Measurements from ENCODE around the gene SNRPN.
"Not testable (repeated sequence)": the region's sequence is repeated elsewhere in the genome, so short reads cannot be mapped to it uniquely, and the experiment has no call there.

SNRPN gene

DNA sequence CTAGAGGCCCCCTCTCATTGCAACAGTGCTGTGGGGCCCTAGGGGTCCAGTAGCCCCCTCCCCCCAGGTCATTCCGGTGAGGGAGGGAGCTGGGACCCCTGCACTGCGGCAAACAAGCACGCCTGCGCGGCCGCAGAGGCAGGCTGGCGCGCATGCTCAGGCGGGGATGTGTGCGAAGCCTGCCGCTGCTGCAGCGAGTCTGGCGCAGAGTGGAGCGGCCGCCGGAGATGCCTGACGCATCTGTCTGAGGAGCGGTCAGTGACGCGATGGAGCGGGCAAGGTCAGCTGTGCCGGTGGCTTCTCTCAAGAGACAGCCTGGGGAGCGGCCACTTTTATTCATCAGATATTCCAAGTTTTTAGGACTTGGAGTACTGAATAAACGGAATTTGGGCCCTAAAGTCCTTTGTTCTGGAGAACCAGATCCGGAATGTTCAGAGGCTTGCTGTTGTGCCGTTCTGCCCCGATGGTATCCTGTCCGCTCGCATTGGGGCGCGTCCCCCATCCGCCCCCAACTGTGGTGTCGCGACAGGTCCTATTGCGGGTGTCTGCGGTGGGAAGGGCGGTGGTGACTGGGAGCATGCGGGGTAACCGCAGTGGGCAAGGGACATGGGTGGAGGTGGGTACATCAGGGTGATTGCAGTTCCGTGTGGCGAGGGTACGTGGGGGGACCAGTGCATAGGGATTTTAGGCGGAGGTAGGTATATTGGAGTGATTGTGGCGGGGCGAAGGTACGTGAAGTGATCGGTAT is at the start of gene SNRPN, which contains the start of gene SNURF:
SNRPN (plus strand) TSS at position 205 of the 748 bp plus-strand sequence. CDS start 19,467 bp downstream, outside the sequence.
SNURF (plus strand) TSS at position 205 of the 748 bp plus-strand sequence; CDS start at position 267, 62 bp downstream.
- DNase-seq (ENCODE audit: low spot score), result peak; percentile 93

DNA sequence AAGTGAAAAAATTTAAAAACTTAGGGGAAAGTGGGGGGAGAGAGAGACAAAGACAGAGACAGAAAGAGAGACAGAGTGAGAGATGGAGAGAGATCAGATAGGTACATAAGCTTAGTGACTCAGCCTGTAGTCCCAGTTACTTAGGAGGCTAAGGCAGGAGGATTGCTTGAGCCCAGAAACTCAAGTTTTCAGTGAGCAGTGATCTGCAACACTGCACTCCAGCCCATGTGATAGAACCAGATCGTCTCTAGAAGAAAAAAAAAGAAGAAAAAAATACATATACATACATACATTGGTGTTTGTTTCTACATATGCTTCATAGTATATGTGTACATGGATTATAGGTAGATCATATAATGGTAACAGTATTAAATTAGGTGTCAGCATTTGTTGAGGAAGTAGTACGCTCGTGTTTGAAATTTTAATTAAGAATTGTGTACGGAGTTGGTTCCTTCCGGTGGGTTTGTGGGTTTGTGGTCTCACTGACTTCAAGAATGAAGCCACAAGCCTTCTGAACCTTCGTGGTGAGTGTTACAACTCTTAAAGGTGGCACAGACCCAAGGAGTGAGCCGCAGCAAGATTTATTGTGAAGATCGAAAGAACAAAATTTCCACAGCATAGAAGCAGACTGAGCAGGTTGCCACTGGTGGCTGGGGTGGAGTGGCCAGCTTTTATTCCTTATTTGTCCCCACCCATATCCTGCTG is 38.3 kb upstream of the SNRPN start:
- no peak for DNase-seq (ENCODE audit: low spot score)

DNA sequence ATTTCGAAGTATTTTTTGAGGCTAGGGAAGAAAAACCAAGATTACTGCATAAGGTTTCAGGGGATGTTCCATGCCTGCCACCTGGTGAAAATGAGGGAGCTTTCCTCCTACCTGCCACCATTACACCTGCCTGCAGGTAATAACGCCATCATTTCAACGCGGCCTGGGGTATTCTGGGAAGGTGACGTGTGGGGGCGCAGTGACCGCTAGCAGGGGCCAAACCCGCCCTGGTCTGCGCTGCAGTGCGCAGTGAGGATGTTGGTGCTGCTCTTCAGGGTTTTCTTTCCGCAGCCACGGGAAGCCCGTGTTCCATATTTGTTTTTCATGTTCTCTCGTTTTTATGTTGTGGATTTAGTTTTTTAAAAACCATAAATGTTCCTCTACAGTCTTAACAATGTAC is 37.4 kb upstream of the SNRPN start:
- DNase-seq (ENCODE audit: low spot score), result no peak

DNA sequence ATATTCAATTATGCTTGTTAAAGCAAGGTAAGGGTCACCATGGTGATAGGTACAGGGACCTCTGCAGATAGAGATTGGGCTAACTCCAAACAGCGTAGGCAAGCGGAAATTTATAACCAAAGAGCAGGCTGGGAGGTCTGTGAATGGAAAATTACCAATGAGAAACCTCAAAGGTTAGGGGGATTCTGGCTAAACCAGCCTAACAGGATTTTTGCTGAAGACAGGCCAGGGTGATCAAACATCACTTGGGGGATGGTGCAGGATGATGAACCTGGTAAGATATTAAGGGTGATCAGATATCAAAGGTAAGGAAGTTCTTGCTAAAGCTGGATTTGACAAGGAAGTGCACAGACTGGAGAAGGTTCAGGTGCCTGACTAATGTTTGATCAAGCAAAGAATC is 35.3 kb upstream of the SNRPN start:
- DNase-seq (ENCODE audit: low spot score), result no peak

DNA sequence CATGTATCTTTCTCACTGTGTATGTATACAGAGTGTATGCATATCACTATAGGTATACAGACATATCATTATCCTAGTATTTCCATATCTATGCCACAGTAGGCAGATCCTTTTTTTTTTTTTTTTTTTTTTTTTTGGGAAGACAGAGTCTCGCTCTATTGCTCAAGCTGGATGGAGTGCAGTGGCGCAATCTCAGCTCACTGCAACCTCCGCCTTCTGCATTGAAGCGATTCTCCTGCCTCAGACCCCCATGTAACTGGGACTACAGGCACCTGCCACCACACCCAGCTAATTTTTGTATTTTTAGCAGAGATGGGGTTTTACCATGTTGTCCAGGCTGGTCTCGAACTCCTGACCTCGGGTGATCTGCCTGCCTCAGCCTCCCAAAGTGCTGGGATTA is 32.0 kb upstream of the SNRPN start:
- DNase-seq (ENCODE audit: low spot score), result not testable (repeated sequence)

DNA sequence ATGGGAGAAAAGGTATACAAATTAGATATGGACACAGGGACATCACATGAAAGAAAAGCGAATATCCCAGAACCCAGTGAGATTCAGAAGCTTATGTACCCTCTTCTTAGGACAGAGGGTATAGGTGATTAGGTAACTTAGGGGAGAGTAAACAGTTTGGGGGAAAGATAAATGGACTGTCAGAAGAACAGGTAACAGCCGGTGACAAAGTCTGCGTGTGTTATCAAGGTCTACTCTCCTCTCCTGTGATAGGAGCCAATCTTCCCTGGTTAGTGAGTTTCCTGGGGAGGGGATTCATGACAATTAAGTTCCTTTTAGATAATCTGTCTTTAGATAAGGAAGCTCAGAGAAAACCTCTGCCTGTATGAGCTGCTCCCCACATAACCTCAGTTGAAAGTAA is 30.6 kb upstream of the SNRPN start:
- DNase-seq (ENCODE audit: low spot score), result no peak

DNA sequence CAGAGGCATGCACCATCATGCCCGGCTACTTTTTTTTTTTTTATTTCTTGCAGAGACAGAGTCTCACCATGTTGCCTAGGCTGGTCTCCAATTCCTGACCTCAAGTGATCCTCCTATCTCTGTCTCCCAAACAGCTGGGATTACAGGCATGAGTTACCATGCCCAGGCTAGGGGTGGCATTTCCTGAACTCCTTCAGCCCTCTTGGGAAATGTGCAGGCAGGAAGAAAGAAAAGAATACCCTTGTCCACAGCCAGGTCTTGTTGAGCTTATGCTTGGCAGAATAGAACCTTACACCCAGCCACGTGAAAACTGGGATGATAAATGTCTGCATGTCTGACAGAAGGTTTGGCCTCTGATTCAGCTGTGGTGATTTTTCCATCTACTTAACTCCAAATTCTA is 30.2 kb upstream of the SNRPN start:
- no peak for DNase-seq (ENCODE audit: low spot score)

DNA sequence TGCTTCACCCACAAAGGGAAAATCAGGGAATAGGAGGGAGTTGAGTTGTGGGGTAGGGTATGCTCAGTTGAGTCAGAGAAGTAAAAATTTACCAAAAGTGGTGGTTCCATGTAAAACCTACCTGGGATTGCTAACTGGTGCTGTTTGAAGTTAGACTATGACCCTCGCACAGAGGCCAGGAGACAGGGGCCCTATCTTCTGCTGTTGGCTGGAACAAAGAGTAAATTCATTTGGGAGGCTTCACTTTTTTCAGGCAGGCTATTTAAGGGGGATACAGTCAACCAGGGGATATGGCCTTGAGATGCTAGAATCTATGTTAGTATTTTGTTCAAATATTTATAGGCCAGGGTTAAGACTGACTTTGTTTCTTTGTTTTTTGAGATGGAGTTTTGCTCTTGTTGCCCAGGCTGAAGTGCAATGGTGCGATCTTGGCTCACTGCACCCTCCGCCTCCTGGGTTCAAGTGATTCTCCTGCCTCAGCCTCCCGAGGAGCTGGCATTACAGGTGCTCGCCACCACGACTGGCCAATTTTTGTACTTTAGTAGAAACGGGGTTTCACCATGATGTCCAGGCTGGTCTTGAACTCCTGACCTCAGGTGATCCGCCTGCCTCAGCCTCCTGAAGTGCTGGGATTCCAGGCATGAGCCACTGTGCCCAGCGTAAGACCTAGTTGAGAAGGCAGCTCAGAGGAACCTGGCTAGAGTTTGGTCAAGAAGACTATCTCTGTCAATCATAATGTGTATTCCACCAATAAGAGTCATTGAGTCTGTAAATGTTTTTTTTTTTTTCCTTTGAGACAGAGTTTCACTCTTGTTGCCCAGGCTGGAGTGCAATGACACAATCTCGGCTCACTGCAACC is 22.7 kb upstream of the SNRPN start:
- not testable (repeated sequence) for DNase-seq (ENCODE audit: low spot score)

DNA sequence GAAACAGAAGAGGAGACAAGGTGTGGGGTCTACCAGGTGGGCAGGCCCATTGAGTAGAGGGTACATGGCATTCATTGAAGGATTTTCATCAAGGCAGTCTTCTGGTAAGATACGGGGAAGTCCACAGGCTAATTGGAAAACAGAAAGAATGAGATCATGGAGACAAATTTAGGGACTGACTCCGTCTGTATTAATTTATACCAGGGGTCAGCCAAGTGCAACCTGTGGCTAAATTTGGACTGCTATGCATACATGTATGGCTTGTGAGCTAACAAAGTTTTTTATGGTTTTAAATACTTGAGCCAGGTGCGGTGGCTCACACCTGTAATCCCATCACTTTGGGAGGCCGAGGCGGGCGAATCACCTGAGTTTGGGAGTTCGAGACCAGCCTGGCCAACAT is 21.1 kb upstream of the SNRPN start:
- DNase-seq (ENCODE audit: low spot score), result no peak

DNA sequence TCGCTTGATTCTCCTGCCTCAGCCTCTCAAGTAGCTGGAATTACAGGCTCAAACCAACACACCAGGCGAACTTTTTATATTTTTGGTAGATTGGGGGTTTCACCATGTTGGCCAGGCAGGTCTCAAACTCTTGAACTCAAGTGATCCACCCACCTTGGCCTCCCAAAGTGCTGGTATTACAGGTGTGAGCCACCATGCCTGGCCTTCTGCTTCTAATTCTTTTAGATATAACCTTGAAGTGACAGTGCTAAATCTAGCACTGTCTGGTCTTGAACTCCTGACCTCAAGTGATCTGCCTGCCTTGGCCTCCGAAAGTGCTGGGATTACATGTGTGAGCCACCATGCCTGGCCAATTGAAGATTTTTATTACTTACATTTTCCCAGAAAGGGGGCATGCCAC is 16.6 kb upstream of the SNRPN start:
- not testable (repeated sequence) for DNase-seq (ENCODE audit: low spot score)

DNA sequence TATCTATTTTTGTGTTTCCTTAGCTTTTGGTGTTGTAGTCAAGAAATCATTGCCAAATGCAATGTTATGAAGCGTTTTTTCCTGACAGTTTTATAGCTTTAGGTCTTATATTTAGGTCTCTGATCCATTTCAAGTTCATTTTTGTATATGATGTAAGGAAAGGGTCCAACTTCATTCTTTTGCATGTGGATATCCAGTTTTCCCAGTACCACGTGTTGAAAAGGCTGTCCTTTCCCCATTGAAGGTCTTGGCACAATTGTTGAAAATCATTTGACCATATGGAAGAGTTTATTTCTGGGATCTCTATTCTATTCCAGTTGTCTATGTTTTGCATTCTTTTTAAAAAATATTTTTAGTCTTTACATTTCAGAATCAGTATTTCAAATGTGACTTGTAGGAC is 14.6 kb upstream of the SNRPN start:
- DNase-seq (ENCODE audit: low spot score), result no peak

DNA sequence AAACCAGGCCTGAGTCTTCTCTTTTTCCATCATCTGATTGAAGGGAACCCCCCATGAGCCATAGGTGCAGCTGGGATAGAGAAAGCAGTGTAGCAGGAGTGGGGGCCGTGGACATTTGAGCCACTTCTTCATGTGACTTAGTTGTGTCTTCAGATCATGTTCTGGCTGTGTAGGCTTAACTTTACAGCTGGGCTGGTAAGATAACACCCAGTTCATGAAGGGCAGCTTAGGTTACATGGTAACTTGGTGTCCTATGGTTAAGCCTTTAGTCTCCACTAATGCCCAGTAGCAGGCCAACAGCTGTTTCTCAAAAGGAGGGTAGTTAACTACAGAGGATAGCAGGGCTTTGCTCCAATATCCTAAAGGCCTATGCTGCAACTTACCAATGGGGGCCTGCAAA is 11.4 kb upstream of the SNRPN start:
- no peak for DNase-seq (ENCODE audit: low spot score)

DNA sequence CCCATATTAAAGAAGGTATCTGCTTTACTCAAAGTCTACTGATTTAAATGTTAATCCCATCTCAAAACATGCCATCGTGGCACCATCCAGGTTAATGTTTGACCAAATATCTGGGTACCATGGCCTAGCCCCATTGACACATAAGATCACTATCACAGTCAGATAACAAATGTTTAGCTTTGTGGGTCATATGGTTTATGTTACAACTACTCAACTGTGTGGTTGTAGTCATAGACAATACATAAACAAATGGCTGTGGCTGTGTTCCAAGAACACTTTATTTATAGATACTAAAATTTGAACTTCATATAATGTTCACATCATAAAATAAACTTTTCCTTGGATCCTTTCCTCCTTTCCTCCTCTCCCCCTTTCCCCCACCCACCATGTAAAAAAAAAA is 9.8 kb upstream of the SNRPN start:
- DNase-seq (ENCODE audit: low spot score), result no peak

DNA sequence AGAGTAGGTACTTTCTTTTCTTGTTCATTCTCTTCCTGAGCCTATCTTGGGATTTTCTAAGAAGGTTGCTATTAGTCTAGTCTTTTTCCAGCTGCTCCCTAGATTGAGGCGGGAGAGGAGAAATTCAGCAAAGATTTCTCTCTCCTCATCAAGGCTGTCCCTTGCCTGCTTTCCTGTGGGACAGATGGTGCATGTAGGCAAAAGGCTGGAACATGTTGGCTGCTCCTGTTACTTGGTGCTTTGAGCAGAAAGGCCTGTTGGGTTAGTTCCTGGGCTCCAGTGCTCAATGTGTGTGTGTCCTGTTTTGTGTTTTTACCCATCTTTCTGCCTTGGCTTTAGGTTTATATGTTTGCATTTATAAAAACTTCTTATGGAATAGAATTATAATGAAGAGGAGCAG is 9.1 kb upstream of the SNRPN start:
- no peak for DNase-seq (ENCODE audit: low spot score)

DNA sequence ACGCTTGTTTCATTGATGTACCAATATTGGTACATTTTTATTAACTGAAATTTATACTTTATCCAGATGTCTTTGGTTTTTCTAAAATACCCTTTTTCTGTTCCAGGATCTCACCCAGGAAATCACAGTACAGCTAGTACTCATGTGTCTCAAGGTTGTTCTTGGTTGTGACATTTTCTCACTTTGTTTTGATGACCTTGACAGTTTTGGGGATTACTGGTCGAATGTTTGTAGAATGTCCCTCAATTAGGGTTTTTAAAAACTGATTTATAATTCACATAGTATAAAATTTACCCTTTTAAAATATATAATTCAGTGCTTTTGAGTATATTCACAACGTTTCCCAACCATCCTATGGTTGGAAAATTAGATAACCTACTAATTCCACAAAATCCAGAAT is 6.3 kb upstream of the SNRPN start:
- no peak for DNase-seq (ENCODE audit: low spot score)

DNA sequence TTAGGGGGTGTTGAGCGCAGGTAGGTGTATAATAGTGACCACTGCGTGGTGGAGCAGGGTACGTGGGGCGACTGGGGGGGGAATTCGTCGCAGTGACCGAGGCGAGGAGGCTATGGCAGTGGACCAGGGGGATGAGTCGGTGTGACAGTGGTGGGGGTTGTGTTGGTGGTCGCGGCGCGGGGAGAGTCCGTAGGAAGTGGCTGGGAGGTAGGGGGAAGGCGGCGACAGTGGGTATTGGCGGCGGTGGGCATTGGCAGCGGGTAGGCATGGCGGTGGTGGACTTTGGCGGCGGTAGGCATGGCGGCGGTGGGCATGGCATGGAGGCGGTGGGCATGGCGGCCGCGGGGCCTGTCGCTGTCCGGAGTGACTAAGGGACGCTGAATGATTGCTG is 739 bp downstream of the SNRPN start:
- DNase-seq (ENCODE audit: low spot score), result peak; percentile 11

DNA sequence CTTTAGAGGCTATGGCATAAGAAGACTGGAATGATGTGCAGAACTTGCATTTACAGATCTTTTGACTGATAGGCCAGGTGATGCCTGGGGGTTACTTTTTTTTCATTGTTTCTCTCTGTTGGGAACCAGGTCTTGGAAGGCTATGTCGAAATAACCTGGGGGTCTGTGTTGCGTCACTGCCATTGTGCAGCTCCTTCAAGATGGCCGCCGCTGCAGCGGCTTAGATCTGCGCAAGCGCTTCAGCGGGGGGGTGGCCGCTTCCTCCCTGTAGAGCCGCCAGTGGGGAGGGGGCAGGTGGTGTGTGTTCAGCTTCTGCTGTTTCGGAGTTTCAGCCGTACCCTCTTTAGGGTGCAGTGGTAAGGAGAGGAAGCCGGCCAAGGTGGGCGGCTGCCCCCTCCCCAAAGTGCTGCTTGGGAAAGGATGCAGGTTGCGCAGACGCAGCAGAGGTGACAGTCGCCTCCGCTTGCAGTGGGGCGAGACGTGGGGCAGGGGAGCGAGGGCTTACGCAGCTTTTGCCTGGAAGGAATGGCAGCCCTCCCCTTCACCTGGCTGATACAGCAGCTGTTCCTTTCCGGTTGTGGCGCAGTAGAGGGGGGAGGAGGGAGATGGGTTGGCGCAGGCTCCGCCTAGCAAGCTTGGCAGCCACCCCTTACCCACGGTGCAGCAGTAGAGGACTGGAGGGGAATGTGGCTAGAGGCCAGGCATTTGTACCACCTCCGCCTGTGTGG is 1.5 kb downstream of the SNRPN start:
- DNase-seq (ENCODE audit: low spot score), result peak; percentile 87

DNA sequence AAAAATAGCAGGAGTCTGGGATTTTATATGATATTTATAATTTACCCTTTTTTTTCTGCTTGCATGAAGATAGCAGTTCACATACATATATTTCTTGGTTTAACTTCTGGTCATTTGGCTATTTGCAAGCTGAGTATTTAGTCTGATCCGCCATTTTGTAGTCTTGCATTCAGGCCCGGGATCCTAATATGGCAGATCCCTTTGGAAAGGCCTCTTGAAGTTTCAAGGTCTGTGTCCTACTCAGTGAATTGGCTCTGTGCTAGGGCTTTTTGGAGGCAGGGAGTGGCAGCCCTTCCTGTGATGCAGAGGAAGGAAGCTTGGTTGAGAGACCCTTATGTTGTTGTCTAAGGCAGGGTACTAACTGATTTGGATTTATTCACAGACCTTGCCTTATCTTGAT is 2.9 kb downstream of the SNRPN start:
- no peak for DNase-seq (ENCODE audit: low spot score)

DNA sequence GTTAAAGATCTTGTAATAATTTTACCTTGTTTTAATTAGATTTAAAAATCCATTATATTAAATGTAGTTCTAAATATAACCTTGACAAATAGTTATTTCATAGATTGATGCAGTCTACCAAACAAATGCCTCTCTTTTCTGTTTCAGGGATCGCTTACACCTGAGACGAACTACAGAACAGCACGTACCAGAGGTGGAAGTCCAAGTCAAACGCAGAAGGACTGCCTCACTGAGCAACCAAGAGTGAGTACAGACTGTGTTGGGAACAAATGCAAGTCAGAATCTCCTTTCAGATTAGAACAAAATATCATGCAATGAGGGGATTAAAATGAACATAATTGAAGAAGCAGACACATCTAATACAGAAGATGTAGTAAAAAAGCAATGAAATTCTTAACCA is 7.2 kb downstream of the SNRPN start:
- DNase-seq (ENCODE audit: low spot score), result no peak

DNA sequence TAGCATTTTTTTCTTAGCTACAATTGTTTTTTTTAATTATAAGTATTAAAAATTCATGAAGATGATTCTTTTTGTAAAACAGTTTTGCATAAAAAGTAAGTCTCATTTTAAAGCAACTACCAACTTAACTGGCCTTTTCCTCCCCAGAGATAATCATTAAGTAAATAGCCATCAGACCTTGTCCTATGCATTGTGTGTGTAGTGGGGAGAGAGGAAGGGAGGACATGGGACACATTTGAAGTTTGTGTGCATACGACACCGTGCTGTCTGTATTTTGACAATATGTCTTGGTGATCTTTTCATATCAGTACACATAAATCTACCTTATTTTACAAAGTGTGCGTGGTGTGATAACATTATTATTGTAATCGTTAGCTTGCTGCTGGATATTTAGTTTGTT is 8.1 kb downstream of the SNRPN start:
- no peak for DNase-seq (ENCODE audit: low spot score)

DNA sequence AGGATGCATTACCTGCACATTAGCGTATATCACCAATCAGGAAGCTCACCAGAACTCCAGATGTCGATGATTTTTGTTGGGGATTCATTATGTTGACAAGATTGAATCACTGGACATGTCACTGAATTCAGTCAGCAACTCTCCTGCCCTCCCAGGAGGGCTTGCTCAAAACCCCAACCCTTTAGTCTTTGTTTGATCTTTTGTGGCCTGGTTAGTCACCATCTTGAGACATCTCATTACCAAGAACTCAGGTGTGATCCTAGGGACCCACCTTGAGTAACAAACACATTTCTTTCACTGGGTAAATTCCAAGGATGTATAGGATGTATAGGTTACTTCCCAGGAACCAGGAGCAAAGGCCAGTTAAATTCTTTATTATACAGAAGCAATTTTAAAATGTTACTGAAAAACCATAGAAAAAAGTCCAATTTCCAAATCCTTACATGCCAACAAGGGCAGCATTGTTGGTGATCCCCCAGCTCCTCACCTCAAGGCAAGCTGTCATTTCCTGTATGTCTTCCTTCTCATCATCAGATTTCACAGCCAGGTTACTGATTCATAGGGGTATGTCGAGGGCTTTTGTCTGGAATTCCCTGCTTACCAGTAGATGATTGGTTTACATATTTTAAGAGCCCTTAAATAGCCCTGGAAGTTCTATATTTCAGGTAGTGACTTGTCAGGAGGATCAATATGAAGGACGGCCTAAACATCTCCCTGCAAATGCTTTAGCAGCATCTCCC is 11.7 kb downstream of the SNRPN start:
- DNase-seq (ENCODE audit: low spot score), result no peak
